Measurements from ENCODE around the gene LAPTM5. TPM values are rescaled to one million over a fixed set of nuclear protein-coding genes. Genes with fewer than 3 reads are reported as not detected.
"Not testable (repeated sequence)": the region's sequence is repeated elsewhere in the genome, so short reads cannot be mapped to it uniquely, and the experiment has no call there.

Gene LAPTM5
- polyA plus RNA-seq, 4 donors: 10.5 to 58.1 (median 46.0) TPM

DNA sequence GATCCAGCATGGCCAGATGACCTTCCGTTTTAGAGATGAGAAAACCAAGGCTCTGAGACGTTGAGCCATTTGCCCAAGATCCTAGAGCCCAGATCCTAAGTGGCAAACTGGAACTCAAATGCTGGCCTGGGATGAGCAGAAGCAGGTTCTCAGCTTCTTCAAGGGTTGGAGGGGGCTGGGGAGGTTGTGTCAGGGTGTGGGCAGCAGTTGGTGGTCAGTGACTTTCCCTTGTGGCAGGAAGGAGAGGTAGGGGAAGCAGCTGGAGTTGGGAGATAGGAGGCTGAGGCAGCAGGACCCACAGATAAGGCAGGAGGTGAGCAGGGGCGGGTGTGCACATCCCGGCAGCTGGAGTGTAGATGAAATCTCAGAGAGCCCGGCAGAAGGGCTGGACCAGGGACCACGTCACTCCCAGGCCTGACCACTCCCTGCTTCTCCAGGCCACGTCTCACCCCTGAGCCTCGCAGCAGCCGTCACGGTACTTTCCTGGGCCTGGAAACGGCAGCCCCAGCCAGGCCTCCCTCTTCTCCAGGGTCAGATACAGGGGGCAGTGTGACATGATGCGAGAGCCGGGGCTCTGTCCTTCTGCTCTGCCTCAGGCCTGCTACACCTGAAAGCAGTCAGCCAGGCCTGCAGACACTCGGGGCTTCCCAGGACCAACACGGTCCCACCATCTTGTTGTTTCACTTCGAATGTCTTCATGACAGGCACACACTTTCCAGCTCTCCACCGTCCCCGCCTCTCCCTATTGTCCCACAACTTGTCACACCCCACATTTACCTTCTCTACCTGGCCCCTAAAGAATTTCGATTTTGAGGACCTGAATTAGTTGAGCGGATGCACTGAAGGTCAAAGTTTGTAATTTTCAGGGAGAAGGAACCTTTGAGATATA, 11.5 kb upstream of the LAPTM5 start:
- FAIRE-seq: no peak
- no peaks in the 10 kb centered on the region for H3K4me1 ChIP-seq (ENCODE audit: control insufficient read depth in 3 of 3, insufficient read depth in 2 of 3, low read depth in 1 of 3, low read length in 2 of 3)
- DNase-seq: no peak
- H3K4me3 ChIP-seq (ENCODE audit: low read depth in 1 of 3, low read length in 3 of 3): no peak overlapping the region
- H3K9me3 ChIP-seq (ENCODE audit: control insufficient read depth in 2 of 2, insufficient read depth in 1 of 2, low read depth in 1 of 2, low read length in 1 of 2): no peaks in the 10 kb centered on the region
- no peak overlapping the region for H3K27ac ChIP-seq (ENCODE audit: low read depth in 1 of 3, low read length in 2 of 3)
- H3K36me3 ChIP-seq (ENCODE audit: control insufficient read depth in 3 of 3, insufficient read depth in 2 of 3, low read depth in 1 of 3, low read length in 3 of 3): no peaks in the 10 kb centered on the region
- no peaks in the 10 kb centered on the region for H3K27me3 ChIP-seq (ENCODE audit: control insufficient read depth in 3 of 3, insufficient read depth in 3 of 3, low read length in 3 of 3)
- 67 to 76% (median 75%) methylated on average over 16 to 20 of the region's 20 CpGs for WGBS, 3 donors

DNA sequence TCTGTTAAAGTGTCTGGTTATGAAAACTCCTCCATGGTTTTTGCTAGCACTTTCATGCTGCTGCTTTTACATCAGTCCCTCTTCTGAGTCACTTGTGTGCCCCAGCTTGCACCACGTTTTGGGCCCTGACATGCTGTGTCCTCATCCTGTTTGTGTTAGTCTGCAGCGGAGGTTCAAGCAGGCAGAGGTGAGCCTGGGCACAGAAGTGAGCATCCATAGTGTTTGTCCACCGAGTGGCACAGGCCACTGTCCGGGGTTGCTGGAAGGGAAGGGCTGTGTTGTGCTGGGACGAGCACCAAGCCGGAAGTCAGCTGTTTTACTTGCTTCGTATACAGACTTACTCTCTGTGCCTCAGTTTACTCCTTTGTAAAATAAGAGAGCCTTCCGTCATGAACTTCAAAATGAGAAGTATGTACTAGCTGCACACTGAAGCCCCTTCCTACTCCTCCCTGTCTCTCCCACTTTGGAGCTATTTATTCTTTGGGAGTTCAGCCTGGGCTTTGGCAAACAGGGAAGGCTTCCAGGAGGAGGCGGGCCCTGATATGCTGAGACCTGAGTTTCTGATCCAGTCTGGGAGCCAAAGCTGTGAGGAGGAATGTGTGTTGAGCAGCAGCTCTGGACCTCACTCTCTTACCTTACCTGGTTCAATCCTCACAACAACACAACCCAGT, 10.7 kb upstream of the LAPTM5 start:
- Histone ChIP-seq H3K4me3 (ENCODE audit: low read depth in 1 of 3, low read length in 3 of 3) (no peak overlapping the region), H3K27me3 (ENCODE audit: control insufficient read depth in 3 of 3, insufficient read depth in 3 of 3, low read length in 3 of 3) (no peaks in the 10 kb centered on the region), H3K4me1 (ENCODE audit: control insufficient read depth in 3 of 3, insufficient read depth in 2 of 3, low read depth in 1 of 3, low read length in 2 of 3) (no peaks in the 10 kb centered on the region), H3K27ac (ENCODE audit: low read depth in 1 of 3, low read length in 2 of 3) (no peak overlapping the region), H3K36me3 (ENCODE audit: control insufficient read depth in 3 of 3, insufficient read depth in 2 of 3, low read depth in 1 of 3, low read length in 3 of 3) (no peaks in the 10 kb centered on the region), H3K9me3 (ENCODE audit: control insufficient read depth in 2 of 2, insufficient read depth in 1 of 2, low read depth in 1 of 2, low read length in 1 of 2) (no peaks in the 10 kb centered on the region)
- 85 to 89% (median 88%) methylated on average over 9 of the region's 9 CpGs for WGBS, 3 donors
- FAIRE-seq (no peak), DNase-seq (no peak)

DNA sequence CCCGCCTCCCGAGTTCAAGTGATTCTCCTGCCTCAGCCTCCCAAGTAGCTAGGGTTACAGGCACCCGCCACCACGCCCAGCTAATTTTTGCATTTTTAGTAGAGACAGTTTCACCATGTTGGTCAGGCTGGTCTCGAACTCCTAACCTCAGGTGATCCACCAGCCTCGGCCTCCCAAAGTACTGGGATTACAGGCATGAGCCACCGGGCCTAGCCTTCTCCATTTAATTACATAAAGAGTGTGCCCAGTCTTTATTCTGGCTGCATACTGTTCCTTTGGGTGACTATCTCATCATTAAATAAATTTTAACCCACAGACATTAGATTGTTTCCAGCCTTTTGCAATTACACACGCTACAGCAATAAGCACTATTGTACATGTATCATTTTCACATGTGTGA, 9.4 kb upstream of the LAPTM5 start:
- not testable (repeated sequence) for H3K27ac ChIP-seq (ENCODE audit: low read depth in 1 of 3, low read length in 2 of 3); H3K9me3 ChIP-seq (ENCODE audit: control insufficient read depth in 2 of 2, insufficient read depth in 1 of 2, low read depth in 1 of 2, low read length in 1 of 2); H3K27me3 ChIP-seq (ENCODE audit: control insufficient read depth in 3 of 3, insufficient read depth in 3 of 3, low read length in 3 of 3); H3K4me1 ChIP-seq (ENCODE audit: control insufficient read depth in 3 of 3, insufficient read depth in 2 of 3, low read depth in 1 of 3, low read length in 2 of 3); FAIRE-seq; H3K36me3 ChIP-seq (ENCODE audit: control insufficient read depth in 3 of 3, insufficient read depth in 2 of 3, low read depth in 1 of 3, low read length in 3 of 3); H3K4me3 ChIP-seq (ENCODE audit: low read depth in 1 of 3, low read length in 3 of 3); DNase-seq
- WGBS, 3 donors: 91 to 92% (median 91%) methylated on average over 8 of the region's 8 CpGs

GRCh38 chr1:30765556-30766434, 8.2 kb upstream of the LAPTM5 start:
- H3K27me3 ChIP-seq (ENCODE audit: control insufficient read depth in 3 of 3, insufficient read depth in 3 of 3, low read length in 3 of 3): no peaks in the 10 kb centered on the region
- H3K27ac ChIP-seq (ENCODE audit: low read depth in 1 of 3, low read length in 2 of 3): no peak overlapping the region
- no peaks in the 10 kb centered on the region for H3K36me3 ChIP-seq (ENCODE audit: control insufficient read depth in 3 of 3, insufficient read depth in 2 of 3, low read depth in 1 of 3, low read length in 3 of 3)
- no peak for DNase-seq
- no peaks in the 10 kb centered on the region for H3K9me3 ChIP-seq (ENCODE audit: control insufficient read depth in 2 of 2, insufficient read depth in 1 of 2, low read depth in 1 of 2, low read length in 1 of 2)
- peaks cover 0 to 5% (median 0%) of the 10 kb centered on the region in 3 donors for H3K4me1 ChIP-seq (ENCODE audit: control insufficient read depth in 3 of 3, insufficient read depth in 2 of 3, low read depth in 1 of 3, low read length in 2 of 3)
- FAIRE-seq: no peak
- WGBS, 3 donors: 80 to 85% (median 84%) methylated on average over 15 of the region's 15 CpGs
- no peak overlapping the region for H3K4me3 ChIP-seq (ENCODE audit: low read depth in 1 of 3, low read length in 3 of 3)

- Histone ChIP-seq H3K36me3 (ENCODE audit: control insufficient read depth in 3 of 3, insufficient read depth in 2 of 3, low read depth in 1 of 3, low read length in 3 of 3) (no peaks in the 10 kb centered on the region), H3K27ac (ENCODE audit: low read depth in 1 of 3, low read length in 2 of 3) (no peak overlapping the region), H3K4me3 (ENCODE audit: low read depth in 1 of 3, low read length in 3 of 3) (no peak overlapping the region), H3K9me3 (ENCODE audit: control insufficient read depth in 2 of 2, insufficient read depth in 1 of 2, low read depth in 1 of 2, low read length in 1 of 2) (peaks cover 0 to 6% of the 10 kb centered on the region in 2 donors), H3K27me3 (ENCODE audit: control insufficient read depth in 3 of 3, insufficient read depth in 3 of 3, low read length in 3 of 3) (no peaks in the 10 kb centered on the region), H3K4me1 (ENCODE audit: control insufficient read depth in 3 of 3, insufficient read depth in 2 of 3, low read depth in 1 of 3, low read length in 2 of 3) (peaks cover 0 to 9% (median 0%) of the 10 kb centered on the region in 3 donors)
- no peak for FAIRE-seq
- DNase-seq: no peak
- WGBS, 3 donors: 91 to 92% (median 92%) methylated on average over 18 of the region's 18 CpGs
Measured at GRCh38 chr1:30764939-30765555, 7.5 kb upstream of the LAPTM5 start.

GRCh38 chr1:30764396-30764795, 6.8 kb upstream of the LAPTM5 start:
- H3K4me3 ChIP-seq (ENCODE audit: low read depth in 1 of 3, low read length in 3 of 3): no peak overlapping the region
- H3K4me1 ChIP-seq (ENCODE audit: control insufficient read depth in 3 of 3, insufficient read depth in 2 of 3, low read depth in 1 of 3, low read length in 2 of 3): peaks cover 0 to 9% (median 0%) of the 10 kb centered on the region in 3 donors
- DNase-seq (no peak), FAIRE-seq (no peak)
- no peaks in the 10 kb centered on the region for H3K36me3 ChIP-seq (ENCODE audit: control insufficient read depth in 3 of 3, insufficient read depth in 2 of 3, low read depth in 1 of 3, low read length in 3 of 3)
- H3K9me3 ChIP-seq (ENCODE audit: control insufficient read depth in 2 of 2, insufficient read depth in 1 of 2, low read depth in 1 of 2, low read length in 1 of 2): peaks cover 0 to 8% of the 10 kb centered on the region in 2 donors
- H3K27ac ChIP-seq (ENCODE audit: low read depth in 1 of 3, low read length in 2 of 3): no peak overlapping the region
- 84 to 94% (median 89%) methylated on average over 5 of the region's 5 CpGs for WGBS, 3 donors
- H3K27me3 ChIP-seq (ENCODE audit: control insufficient read depth in 3 of 3, insufficient read depth in 3 of 3, low read length in 3 of 3): no peaks in the 10 kb centered on the region

DNA sequence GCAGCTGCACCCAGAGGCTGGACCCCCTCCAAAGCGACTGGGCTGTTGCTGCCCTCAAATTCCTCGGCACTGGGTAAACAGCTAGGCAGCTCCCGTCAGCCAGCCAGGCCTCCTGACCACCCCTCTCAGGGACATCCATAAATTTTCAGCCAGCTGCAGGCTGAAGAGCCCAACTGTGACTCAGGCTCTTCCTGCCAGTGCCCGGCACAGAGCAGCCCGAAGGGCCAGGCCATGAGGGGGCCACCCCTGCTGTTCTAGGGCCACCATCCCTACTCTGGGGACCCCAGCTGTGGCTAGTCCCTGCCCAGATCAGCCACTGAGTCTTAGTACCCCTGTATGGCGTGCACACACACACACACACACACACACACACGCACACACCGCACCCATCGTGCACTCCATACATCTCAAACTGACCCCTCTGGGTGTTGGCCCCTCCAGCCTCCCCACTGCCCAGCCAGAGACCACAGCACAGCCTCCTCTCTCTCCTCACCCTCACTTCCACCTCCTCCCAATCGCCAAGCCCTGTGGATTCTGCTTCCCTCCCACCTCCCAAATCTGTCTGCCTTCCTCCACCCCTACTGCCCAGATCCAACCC, 6.2 kb upstream of the LAPTM5 start:
- FAIRE-seq: no peak
- H3K36me3 ChIP-seq (ENCODE audit: control insufficient read depth in 3 of 3, insufficient read depth in 2 of 3, low read depth in 1 of 3, low read length in 3 of 3): no peaks in the 10 kb centered on the region
- peaks cover 0 to 9% (median 0%) of the 10 kb centered on the region in 3 donors for H3K4me1 ChIP-seq (ENCODE audit: control insufficient read depth in 3 of 3, insufficient read depth in 2 of 3, low read depth in 1 of 3, low read length in 2 of 3)
- H3K27ac ChIP-seq (ENCODE audit: low read depth in 1 of 3, low read length in 2 of 3): no peak overlapping the region
- no peaks in the 10 kb centered on the region for H3K27me3 ChIP-seq (ENCODE audit: control insufficient read depth in 3 of 3, insufficient read depth in 3 of 3, low read length in 3 of 3)
- 74 to 78% (median 75%) methylated on average over 10 of the region's 10 CpGs for WGBS, 3 donors
- peaks cover 0 to 8% of the 10 kb centered on the region in 2 donors for H3K9me3 ChIP-seq (ENCODE audit: control insufficient read depth in 2 of 2, insufficient read depth in 1 of 2, low read depth in 1 of 2, low read length in 1 of 2)
- H3K4me3 ChIP-seq (ENCODE audit: low read depth in 1 of 3, low read length in 3 of 3): no peak overlapping the region
- DNase-seq: no peak
